CD8-positive, alpha-beta memory T cell (primary cell): ENCODE data around the gene TCHP. TPM values are rescaled to one million over a fixed set of nuclear protein-coding genes. Genes with fewer than 3 reads are reported as not detected.

Experiments
- CTCF ChIA-PET: fragments of 350-600 bp; sonication (Branson Sonifier 250); formaldehyde crosslinking; loops from one replicate; lab custom pipeline; 2021; ENCODE audit warnings: antibody characterized with exemption; lab: Charles Lee
- POLR2A ChIA-PET: fragments of 350-600 bp; sonication (Branson Sonifier 250); formaldehyde crosslinking; loops from one replicate; lab custom pipeline; 2021; ENCODE audit warnings: antibody characterized with exemption; lab: Charles Lee
- DNase-seq, 5 donors: peaks; one replicate each; pipeline versions ENCODE4 v3.0.0 to v3.0.0-alpha.2; 2020 to 2022; ENCODE audit warnings: mixed read lengths in 1 of 5
- H3K27ac ChIP-seq: one replicate; pipeline ENCODE4 v1.7.0; 2013; ENCODE audit warnings: low read depth, mild to moderate bottlenecking, low read length, moderate library complexity
- H3K27me3 ChIP-seq: 2 replicates; pipeline ENCODE4 v1.7.0; 2013; ENCODE audit warnings: low read length, mild to moderate bottlenecking; ENCODE audit not compliant: insufficient read depth, poor library complexity, severe bottlenecking
- H3K36me3 ChIP-seq: 2 replicates; pipeline ENCODE4 v1.7.0; 2013; ENCODE audit warnings: mild to moderate bottlenecking, low read length, moderate library complexity; ENCODE audit not compliant: insufficient read depth
- H3K4me1 ChIP-seq: 2 replicates; pipeline ENCODE4 v1.7.0; 2013; ENCODE audit warnings: mild to moderate bottlenecking, low read length, moderate library complexity; ENCODE audit not compliant: insufficient read depth
- H3K4me3 ChIP-seq: 2 replicates; pipeline ENCODE4 v1.7.0; 2013; ENCODE audit warnings: mild to moderate bottlenecking, low read length
- H3K9me3 ChIP-seq: 2 replicates; pipeline ENCODE4 v1.7.0; 2013; ENCODE audit warnings: mild to moderate bottlenecking, low read length
- H3K27ac Mint-ChIP-seq, 8 donors: one replicate each; pipeline ENCODE4 v1.8.0; 2020 to 2021; ENCODE audit warnings: mixed read lengths in 8 of 8, mild to moderate bottlenecking in 6 of 8, inconsistent platforms in 3 of 8, moderate library complexity in 3 of 8
- H3K27me3 Mint-ChIP-seq, 2 donors: one replicate each; pipeline ENCODE4 v1.8.0; 2020 to 2021; ENCODE audit warnings: mixed read lengths in 2 of 2, mild to moderate bottlenecking in 1 of 2, moderate library complexity in 1 of 2
- H3K36me3 Mint-ChIP-seq, 3 donors: one replicate each; pipeline ENCODE4 v1.8.0; 2020 to 2021; ENCODE audit warnings: mixed read lengths in 3 of 3, inconsistent platforms in 1 of 3, mild to moderate bottlenecking in 1 of 3
- H3K4me1 Mint-ChIP-seq, 3 donors: one replicate each; pipeline ENCODE4 v1.8.0; 2020 to 2021; ENCODE audit warnings: mixed read lengths in 3 of 3, inconsistent platforms in 1 of 3, mild to moderate bottlenecking in 1 of 3
- H3K4me3 Mint-ChIP-seq, 7 donors: one replicate each; pipeline ENCODE4 v1.8.0; 2020 to 2021; ENCODE audit warnings: mixed read lengths in 7 of 7, mild to moderate bottlenecking in 6 of 7, moderate library complexity in 4 of 7, inconsistent platforms in 2 of 7
- H3K9me3 Mint-ChIP-seq, 5 donors: one replicate each; pipeline ENCODE4 v1.8.0; 2020 to 2022; ENCODE audit warnings: mixed read lengths in 5 of 5, mild to moderate bottlenecking in 3 of 5, moderate library complexity in 2 of 5, inconsistent platforms in 1 of 5
- polyA plus RNA-seq: library from polyadenylated mRNA; unstranded; fragments of 300-500 nt; fragmentation: Illumina TruSeq; gene quantifications from one replicate; pipeline ENCODE4 v1.2.3, GENCODE V29; 2021
- total RNA-seq, 2 experiments: library from RNA; stranded (reverse); gene quantifications; one replicate each; pipeline ENCODE4 v1.2.3, GENCODE V29; 2021

Gene TCHP
- total and polyA plus RNA-seq, 3 experiments from 2014 or later, result 18.6 to 28.3 (median 27.7) TPM

- no peak for DNase-seq
- Histone ChIP-seq H3K9me3 (no peaks in the 10 kb centered on the region), H3K27ac (no peak overlapping the region), H3K36me3 (peaks cover 59% of the 10 kb centered on the region), H3K4me3 (no peak overlapping the region), H3K4me1 (peaks cover 16% of the 10 kb centered on the region), H3K27me3 (no peaks in the 10 kb centered on the region)
- ChIA-PET CTCF (no interaction called here), POLR2A (no interaction called here)
- Mint-ChIP-seq H3K4me1 (peaks cover 18 to 35% (median 27%) of the 10 kb centered on the region in 3 donors), H3K27me3 (peaks cover 0 to 2% of the 10 kb centered on the region in 2 donors), H3K9me3 (no peaks in the 10 kb centered on the region), H3K36me3 (peaks cover 14 to 91% (median 33%) of the 10 kb centered on the region in 3 donors), H3K27ac (peak overlapping the region in 5 of 8 donors; percentile 5 to 78 (median 32)), H3K4me3 (no peak overlapping the region)
Observed at GRCh38 chr12:109950625-109951024, 50.6 kb downstream of the TCHP start.

- peaks cover 0 to 2% of the 10 kb centered on the region in 2 donors for H3K27me3 Mint-ChIP-seq
- Histone ChIP-seq H3K9me3 (no peaks in the 10 kb centered on the region), H3K27me3 (no peaks in the 10 kb centered on the region), H3K36me3 (peaks cover 61% of the 10 kb centered on the region), H3K4me1 (peaks cover 16% of the 10 kb centered on the region), H3K27ac (no peak overlapping the region), H3K4me3 (no peak overlapping the region)
- CTCF ChIA-PET, result no interaction called here
- no peak overlapping the region for H3K4me3 Mint-ChIP-seq
- no peaks in the 10 kb centered on the region for H3K9me3 Mint-ChIP-seq
- peaks cover 14 to 96% (median 34%) of the 10 kb centered on the region in 3 donors for H3K36me3 Mint-ChIP-seq
- H3K4me1 Mint-ChIP-seq, result peaks cover 18 to 35% (median 27%) of the 10 kb centered on the region in 3 donors
- H3K27ac Mint-ChIP-seq, result peak overlapping the region in 3 of 8 donors; percentile 32 to 72 (median 36)
- POLR2A ChIA-PET, result no interaction called here
- no peak for DNase-seq
Observed at GRCh38 chr12:109951136-109951535, 51.1 kb downstream of the TCHP start.

GRCh38 chr12:109951751-109952150 is 51.7 kb downstream of the TCHP start:
- CTCF ChIA-PET, result no interaction called here
- Histone ChIP-seq H3K4me1 (peaks cover 12% of the 10 kb centered on the region), H3K9me3 (no peaks in the 10 kb centered on the region), H3K36me3 (peaks cover 65% of the 10 kb centered on the region), H3K27ac (no peak overlapping the region), H3K4me3 (no peak overlapping the region), H3K27me3 (no peaks in the 10 kb centered on the region)
- Mint-ChIP-seq H3K27ac (peak overlapping the region in 4 of 8 donors; percentile 59 to 93 (median 79)), H3K4me1 (peaks cover 14 to 29% (median 22%) of the 10 kb centered on the region in 3 donors), H3K27me3 (peaks cover 0 to 2% of the 10 kb centered on the region in 2 donors), H3K36me3 (peaks cover 14 to 96% (median 32%) of the 10 kb centered on the region in 3 donors), H3K4me3 (no peak overlapping the region), H3K9me3 (no peaks in the 10 kb centered on the region)
- DNase-seq, result no peak
- POLR2A ChIA-PET, result no interaction called here

GRCh38 chr12:109952160-109952858 is 52.2 kb downstream of the TCHP start:
- peak overlapping the region in 5 of 8 donors; percentile 38 to 83 (median 62) for H3K27ac Mint-ChIP-seq
- no peak overlapping the region for H3K4me3 Mint-ChIP-seq
- no peaks in the 10 kb centered on the region for H3K9me3 ChIP-seq
- H3K9me3 Mint-ChIP-seq, result no peaks in the 10 kb centered on the region
- peaks cover 65% of the 10 kb centered on the region for H3K36me3 ChIP-seq
- CTCF ChIA-PET, result no interaction called here
- POLR2A ChIA-PET, result no interaction called here
- peaks cover 6% of the 10 kb centered on the region for H3K4me1 ChIP-seq
- no peak overlapping the region for H3K27ac ChIP-seq
- DNase-seq, result no peak
- no peaks in the 10 kb centered on the region for H3K27me3 ChIP-seq
- H3K27me3 Mint-ChIP-seq, result peaks cover 0 to 2% of the 10 kb centered on the region in 2 donors
- no peak overlapping the region for H3K4me3 ChIP-seq
- peaks cover 11 to 24% (median 17%) of the 10 kb centered on the region in 3 donors for H3K4me1 Mint-ChIP-seq
- peaks cover 14 to 94% (median 30%) of the 10 kb centered on the region in 3 donors for H3K36me3 Mint-ChIP-seq

GRCh38 chr12:109952873-109953272 is 52.8 kb downstream of the TCHP start:
- Histone ChIP-seq H3K27ac (no peak overlapping the region), H3K4me3 (no peak overlapping the region), H3K9me3 (no peaks in the 10 kb centered on the region), H3K27me3 (no peaks in the 10 kb centered on the region), H3K4me1 (peaks cover under 1% of the 10 kb centered on the region), H3K36me3 (peaks cover 65% of the 10 kb centered on the region)
- POLR2A ChIA-PET, result no interaction called here
- H3K9me3 Mint-ChIP-seq, result no peaks in the 10 kb centered on the region
- peaks cover 0 to 2% of the 10 kb centered on the region in 2 donors for H3K27me3 Mint-ChIP-seq
- H3K4me1 Mint-ChIP-seq, result peaks cover 6 to 18% (median 11%) of the 10 kb centered on the region in 3 donors
- H3K4me3 Mint-ChIP-seq, result no peak overlapping the region
- H3K36me3 Mint-ChIP-seq, result peaks cover 14 to 91% (median 29%) of the 10 kb centered on the region in 3 donors
- H3K27ac Mint-ChIP-seq, result peak overlapping the region in 4 of 8 donors; percentile 17 to 83 (median 32)
- DNase-seq, result no peak
- CTCF ChIA-PET, result no interaction called here

GRCh38 chr12:109953656-109954055 is 53.6 kb downstream of the TCHP start:
- no peak overlapping the region for H3K4me3 Mint-ChIP-seq
- no peaks in the 10 kb centered on the region for H3K4me1 ChIP-seq
- ChIA-PET POLR2A (no interaction called here), CTCF (no interaction called here)
- peak overlapping the region in 4 of 8 donors; percentile 32 to 83 (median 61) for H3K27ac Mint-ChIP-seq
- peaks cover 14 to 89% (median 27%) of the 10 kb centered on the region in 3 donors for H3K36me3 Mint-ChIP-seq
- H3K27me3 Mint-ChIP-seq, result no peaks in the 10 kb centered on the region
- H3K9me3 Mint-ChIP-seq, result no peaks in the 10 kb centered on the region
- no peaks in the 10 kb centered on the region for H3K9me3 ChIP-seq
- H3K27ac ChIP-seq, result no peak overlapping the region
- peaks cover 57% of the 10 kb centered on the region for H3K36me3 ChIP-seq
- no peak overlapping the region for H3K4me3 ChIP-seq
- H3K4me1 Mint-ChIP-seq, result peaks cover under 1 to 10% (median 4%) of the 10 kb centered on the region in 3 donors
- H3K27me3 ChIP-seq, result no peaks in the 10 kb centered on the region
- no peak for DNase-seq

- Mint-ChIP-seq H3K4me3 (no peak overlapping the region), H3K9me3 (no peaks in the 10 kb centered on the region), H3K4me1 (peaks cover 0 to 4% (median 0%) of the 10 kb centered on the region in 3 donors), H3K27me3 (no peaks in the 10 kb centered on the region), H3K36me3 (peaks cover 0 to 85% (median 26%) of the 10 kb centered on the region in 3 donors), H3K27ac (no peak overlapping the region)
- H3K27ac ChIP-seq, result no peak overlapping the region
- CTCF ChIA-PET, result no interaction called here
- POLR2A ChIA-PET, result no interaction called here
- H3K27me3 ChIP-seq, result no peaks in the 10 kb centered on the region
- DNase-seq, result no peak
- peaks cover 50% of the 10 kb centered on the region for H3K36me3 ChIP-seq
- no peaks in the 10 kb centered on the region for H3K4me1 ChIP-seq
- H3K9me3 ChIP-seq, result no peaks in the 10 kb centered on the region
- H3K4me3 ChIP-seq, result no peak overlapping the region
Observed at GRCh38 chr12:109958374-109958773, 58.3 kb downstream of the TCHP start.

- Histone ChIP-seq H3K36me3 (peaks cover 52% of the 10 kb centered on the region), H3K4me3 (no peak overlapping the region), H3K9me3 (no peaks in the 10 kb centered on the region), H3K27me3 (no peaks in the 10 kb centered on the region), H3K4me1 (no peaks in the 10 kb centered on the region), H3K27ac (no peak overlapping the region)
- no peaks in the 10 kb centered on the region for H3K27me3 Mint-ChIP-seq
- peak overlapping the region in 1 of 8 donors; percentile 3 for H3K27ac Mint-ChIP-seq
- ChIA-PET POLR2A (no interaction called here), CTCF (no interaction called here)
- H3K36me3 Mint-ChIP-seq, result peaks cover 4 to 85% (median 29%) of the 10 kb centered on the region in 3 donors
- H3K4me1 Mint-ChIP-seq, result peaks cover under 1 to 10% (median 3%) of the 10 kb centered on the region in 3 donors
- no peak overlapping the region for H3K4me3 Mint-ChIP-seq
- H3K9me3 Mint-ChIP-seq, result no peaks in the 10 kb centered on the region
- no peak for DNase-seq
Observed at GRCh38 chr12:109959411-109960093, 59.5 kb downstream of the TCHP start.
